Endothelial cell of umbilical vein (primary cell): Measurements from ENCODE around the gene ERLEC1. TPM values are rescaled to one million over a fixed set of nuclear protein-coding genes. Genes with fewer than 3 reads are reported as not detected.

ENCODE experiments used
- BruUV-seq: library from RNA; stranded (reverse); fragments of 400-500 nt; replicated peaks from 2 replicates; lab custom pipeline; 2021; lab: Mats Ljungman, UMichigan
- CTCF ChIA-PET: fragments of 300-600, 350-600 bp; sonication (Branson Sonifier 250); formaldehyde crosslinking; loops from one replicate; lab custom pipeline; 2021; ENCODE audit warnings: antibody characterized with exemption, inconsistent platforms; lab: Charles Lee
- POLR2A ChIA-PET: fragments of 300-600, 350-600 bp; sonication (Branson Sonifier 250); formaldehyde crosslinking; loops from one replicate; lab custom pipeline; 2021; ENCODE audit warnings: antibody characterized with exemption, inconsistent platforms; lab: Charles Lee
- DNase-seq: peaks from one replicate; pipeline ENCODE4 v3.0.0-alpha.2; 2011; ENCODE audit warnings: low read depth, low spot score
- FAIRE-seq: peaks from 2 replicates; lab custom pipeline; 2011; peaks lifted over from hg19 to GRCh38; lab: Jason Lieb, UNC
- H2AFZ ChIP-seq: 2 replicates; pipeline ENCODE4 v1.6.0; 2012; ENCODE audit warnings: low read depth, low read length, control low read depth, inconsistent platforms
- H3K27ac ChIP-seq: 2 replicates; pipeline ENCODE4 v1.5.1; 2011; ENCODE audit warnings: low read depth, mild to moderate bottlenecking, control low read depth, low read length, moderate library complexity; ENCODE audit not compliant: insufficient read depth
- H3K27me3 ChIP-seq, 2 experiments: 2 replicates each; pipeline versions ENCODE4 v1.6.0 to v1.6.1; 2011; ENCODE audit warnings: low read length in 2 of 2, mixed read lengths in 1 of 2; ENCODE audit not compliant: control insufficient read depth in 2 of 2, insufficient read depth in 2 of 2
- H3K36me3 ChIP-seq, 2 experiments: 2 replicates in 1 of 2; 3 replicates in 1 of 2; pipeline ENCODE4 v1.5.1; 2011; ENCODE audit warnings: low read length in 2 of 2, mild to moderate bottlenecking in 1 of 2, moderate library complexity in 1 of 2; ENCODE audit not compliant: control insufficient read depth in 2 of 2, insufficient read depth in 2 of 2; ENCODE audit errors: extremely low read depth in 1 of 2
- H3K4me1 ChIP-seq: 3 replicates; pipeline ENCODE4 v1.5.1; 2011; ENCODE audit warnings: mild to moderate bottlenecking, low read length; ENCODE audit not compliant: control insufficient read depth, insufficient read depth; ENCODE audit errors: extremely low read depth
- H3K4me2 ChIP-seq: 2 replicates; pipeline ENCODE4 v1.6.1; 2011; ENCODE audit warnings: low read length, control low read depth, mixed read lengths; ENCODE audit not compliant: insufficient read depth
- H3K4me3 ChIP-seq, 3 experiments: fragments of 200-600 bp in 1 of 3; sonication (generic), shearing (Covaris generic) in 1 of 3; replicated peaks in 1 of 3; 2 replicates each; pipeline ENCODE4 v1.5.1; 2011 to 2016; ENCODE audit warnings: control low read depth in 3 of 3, low read length in 3 of 3, mild to moderate bottlenecking in 2 of 3, inconsistent platforms in 1 of 3, low read depth in 1 of 3, moderate library complexity in 1 of 3; ENCODE audit not compliant: insufficient read depth in 1 of 3
- H3K79me2 ChIP-seq: 2 replicates; pipeline ENCODE4 v1.6.0; 2012; ENCODE audit warnings: low read length, inconsistent platforms; ENCODE audit not compliant: control insufficient read depth, insufficient read depth
- H3K9ac ChIP-seq: replicated peaks from 2 replicates; pipeline ENCODE3; 2011; ENCODE audit warnings: low read length, control low read depth; ENCODE audit not compliant: insufficient read depth; ENCODE audit errors: extremely low read depth
- H3K9me1 ChIP-seq: replicated peaks from 3 replicates; pipeline ENCODE4 v1.6.0; 2011; ENCODE audit warnings: mild to moderate bottlenecking, low read length; ENCODE audit not compliant: control insufficient read depth, insufficient read depth; ENCODE audit errors: extremely low read depth
- H3K9me3 ChIP-seq: replicated peaks from 2 replicates; pipeline ENCODE4 v1.5.1; 2012; ENCODE audit warnings: low read length, inconsistent platforms; ENCODE audit not compliant: control insufficient read depth, insufficient read depth
- H4K20me1 ChIP-seq: replicated peaks from 2 replicates; pipeline ENCODE3; 2011; ENCODE audit warnings: mild to moderate bottlenecking, low read length; ENCODE audit not compliant: control insufficient read depth, insufficient read depth; ENCODE audit errors: extremely low read depth
- EZH2 ChIP-seq: IDR thresholded peaks from 2 replicates; pipeline ENCODE4 v1.6.1; 2012; ENCODE audit warnings: borderline replicate concordance, low read depth, mild to moderate bottlenecking, moderate library complexity, low read length, inconsistent platforms; ENCODE audit not compliant: severe bottlenecking
- FOS ChIP-seq: IDR thresholded peaks from 2 replicates; pipeline ENCODE4 v1.6.1; 2011; ENCODE audit warnings: mild to moderate bottlenecking, low read length, moderate library complexity, borderline replicate concordance; ENCODE audit not compliant: insufficient read depth
- GATA2 ChIP-seq: IDR thresholded peaks from 2 replicates; pipeline ENCODE4 v1.7.0; 2011; ENCODE audit warnings: low read depth, mild to moderate bottlenecking, moderate library complexity, mixed read lengths, low read length; ENCODE audit not compliant: insufficient read length, insufficient read depth
- JUN ChIP-seq: IDR thresholded peaks from 2 replicates; pipeline ENCODE4 v1.6.1; 2011; ENCODE audit warnings: borderline replicate concordance, low read depth; ENCODE audit not compliant: insufficient read length, insufficient read depth
- MYC ChIP-seq: IDR thresholded peaks from one replicate; pipeline ENCODE4 v1.6.1; 2011; ENCODE audit warnings: mild to moderate bottlenecking, low read depth, low read length
- POLR2A ChIP-seq: IDR thresholded peaks from 2 replicates; pipeline ENCODE4 v1.6.1; 2012; ENCODE audit warnings: low read depth, mild to moderate bottlenecking, control low read depth, low read length
- POLR2AphosphoS5 ChIP-seq: IDR thresholded peaks from 2 replicates; pipeline ENCODE4 v1.6.1; 2012; ENCODE audit warnings: low read depth, mild to moderate bottlenecking, control low read depth, low read length, moderate library complexity; ENCODE audit not compliant: insufficient read depth
- dilution Hi-C: fragments of 300-500 bp; cut with MboI; formaldehyde crosslinking; loops from one replicate; pipeline ENCODE4 v1.15.0; 2019; ENCODE audit warnings: low sequenced_read_pairs; ENCODE audit not compliant: extremely low pct_ligation_motif_present
- intact Hi-C: fragments of 100-400 bp; cut with micrococcal nuclease; formaldehyde crosslinking; loops from one replicate; pipeline ENCODE4 v1.10.0; 2022
- microRNA-seq: library from miRNA; unstranded; fragments of <30 nt; microRNA quantifications from one replicate; pipeline ENCODE4 v1.2.0, GENCODE V29; 2021; ENCODE audit warnings: borderline number of aligned reads, borderline replicate concordance
- polyA plus RNA-seq, 4 experiments: library from polyadenylated mRNA; depleted of rRNA in 3 of 4; stranded (reverse) in 3 of 4; unstranded in 1 of 4; fragments of >200 nt; gene quantifications; 2 replicates each; pipeline versions ENCODE4 v1.2.1 to v1.2.3, GENCODE V29; 2011 to 2012; ENCODE audit warnings: missing spikeins in 1 of 4
- small RNA-seq: library from RNA; depleted of rRNA; stranded (forward); fragments of <200 nt; gene quantifications from one replicate; pipeline ENCODE3, GENCODE V24; 2012; ENCODE audit warnings: low replicate concordance, low read depth; ENCODE audit not compliant: insufficient read depth, insufficient read length
- total RNA-seq: library from RNA; stranded (reverse); gene quantifications from 2 replicates; pipeline ENCODE4 v1.2.3, GENCODE V29; 2021
- TF ChIP-seq, protein P1 (sequence below), 2 donors: IDR thresholded peaks; 1 replicate in 1 of 2; 2 replicates in 1 of 2; pipeline ENCODE4 v1.5.1; 2011; ENCODE audit warnings: low read length in 2 of 2, mild to moderate bottlenecking in 2 of 2, moderate library complexity in 2 of 2, control low read depth in 1 of 2, inconsistent platforms in 1 of 2, low read depth in 1 of 2; ENCODE audit not compliant: insufficient read depth in 1 of 2; ENCODE audit errors: extremely low read depth in 1 of 2
- TF ChIP-seq, protein P2 (sequence below): IDR thresholded peaks from 2 replicates; pipeline ENCODE4 v1.6.1; 2011; ENCODE audit not compliant: insufficient read depth, insufficient read length

The ERLEC1 gene
- total and polyA plus RNA-seq, 2 donors (not counting 3 experiments of a cell fraction or from before 2014, with no cell fraction given) = 23.1 to 37.6 TPM

GRCh38 chr2:53867773-53868172 lies 80.9 kb downstream of the ERLEC1 start:
- no peak overlapping the region for H3K27ac ChIP-seq
- H3K79me2 ChIP-seq = no peaks in the 10 kb centered on the region
- H3K4me1 ChIP-seq = no peaks in the 10 kb centered on the region
- H3K4me3 ChIP-seq = no peak overlapping the region
- no TSS peak for BruUV-seq
- dilution Hi-C loops = no loop called here
- intact Hi-C loops = no loop called here
- DNase-seq = no peak
- H3K9ac ChIP-seq = no peak overlapping the region
- ChIA-PET POLR2A (no interaction called here), CTCF (interaction anchor here (0.6 kb wide), 1 partner anchor 15 kb away, joined by 3 read pairs; no protein-coding TSS in a partner anchor)
- no peaks in the 10 kb centered on the region for H4K20me1 ChIP-seq
- H3K9me3 ChIP-seq = no peaks in the 10 kb centered on the region
- FAIRE-seq = no peak
- TF ChIP-seq JUN = no peak
- TF ChIP-seq FOS = no peak
- no peak for TF ChIP-seq POLR2AphosphoS5
- no peak for TF ChIP-seq GATA2
- TF ChIP-seq, protein P1, sequence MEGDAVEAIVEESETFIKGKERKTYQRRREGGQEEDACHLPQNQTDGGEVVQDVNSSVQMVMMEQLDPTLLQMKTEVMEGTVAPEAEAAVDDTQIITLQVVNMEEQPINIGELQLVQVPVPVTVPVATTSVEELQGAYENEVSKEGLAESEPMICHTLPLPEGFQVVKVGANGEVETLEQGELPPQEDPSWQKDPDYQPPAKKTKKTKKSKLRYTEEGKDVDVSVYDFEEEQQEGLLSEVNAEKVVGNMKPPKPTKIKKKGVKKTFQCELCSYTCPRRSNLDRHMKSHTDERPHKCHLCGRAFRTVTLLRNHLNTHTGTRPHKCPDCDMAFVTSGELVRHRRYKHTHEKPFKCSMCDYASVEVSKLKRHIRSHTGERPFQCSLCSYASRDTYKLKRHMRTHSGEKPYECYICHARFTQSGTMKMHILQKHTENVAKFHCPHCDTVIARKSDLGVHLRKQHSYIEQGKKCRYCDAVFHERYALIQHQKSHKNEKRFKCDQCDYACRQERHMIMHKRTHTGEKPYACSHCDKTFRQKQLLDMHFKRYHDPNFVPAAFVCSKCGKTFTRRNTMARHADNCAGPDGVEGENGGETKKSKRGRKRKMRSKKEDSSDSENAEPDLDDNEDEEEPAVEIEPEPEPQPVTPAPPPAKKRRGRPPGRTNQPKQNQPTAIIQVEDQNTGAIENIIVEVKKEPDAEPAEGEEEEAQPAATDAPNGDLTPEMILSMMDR (IDR thresholded peaks at IDR 0.05; ENCODE audit: extremely low read depth in 1 of 2, insufficient read depth in 1 of 2, low read depth in 1 of 2, low read length in 2 of 2) = no peak
- TF ChIP-seq, protein P2, sequence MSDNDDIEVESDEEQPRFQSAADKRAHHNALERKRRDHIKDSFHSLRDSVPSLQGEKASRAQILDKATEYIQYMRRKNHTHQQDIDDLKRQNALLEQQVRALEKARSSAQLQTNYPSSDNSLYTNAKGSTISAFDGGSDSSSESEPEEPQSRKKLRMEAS = no peak
- TF ChIP-seq POLR2A = no peak
- no peak for TF ChIP-seq EZH2
- TF ChIP-seq MYC = no peak
- no peak overlapping the region for H3K4me2 ChIP-seq
- no peaks in the 10 kb centered on the region for H3K27me3 ChIP-seq
- peaks cover 7 to 21% of the 10 kb centered on the region in 2 experiments for H3K36me3 ChIP-seq
- H2AFZ ChIP-seq = no peak overlapping the region
- H3K9me1 ChIP-seq = no peaks in the 10 kb centered on the region

Small RNAs within 50 kb of the gene (microRNA-seq; reads per million reads assigned to microRNA genes)
- gene MIR3682 = not detected

Small RNAs within 50 kb of the gene (small RNA-seq; reads per million reads assigned to genes)
- gene MIR3682 = not detected

Other genes starting within 250 kb of the ERLEC1 start
- gene CHAC2, start 19.2 kb upstream of the ERLEC1 start, total RNA-seq = 8.1 and 8.3 TPM in 2 replicates
- 2.1 and 3.4 TPM in 2 replicates for gene CHAC2, start 19.2 kb upstream of the ERLEC1 start, polyA plus RNA-seq
- gene ASB3, start 91 bp upstream of the ERLEC1 start, total RNA-seq = 14.2 and 20.5 TPM in 2 replicates
- gene ASB3, start 91 bp upstream of the ERLEC1 start, polyA plus RNA-seq = 20.3 and 20.5 TPM in 2 replicates
- 4.7 and 5.0 TPM in 2 replicates for gene GPR75, start 72.9 kb downstream of the ERLEC1 start, total RNA-seq
- gene GPR75, start 72.9 kb downstream of the ERLEC1 start, polyA plus RNA-seq = 4.4 and 4.6 TPM in 2 replicates
- gene PSME4, start 183.9 kb downstream of the ERLEC1 start, total RNA-seq = 82.6 and 83.4 TPM in 2 replicates
- gene PSME4, start 183.9 kb downstream of the ERLEC1 start, polyA plus RNA-seq = 24.7 TPM in 2 replicates